HEK293 (cell line): ENCODE measurements around the gene RHEX.

Experiments
- CTCF ChIA-PET: fragments of 350-600 bp; formaldehyde crosslinking; extraction: SDS; loops from one replicate; lab custom pipeline; 2021; ENCODE audit warnings: antibody characterized with exemption; lab: Yijun Ruan, JAX
- POLR2A ChIA-PET: fragments of 300-600 bp; formaldehyde crosslinking; extraction: SDS; loops from one replicate; lab custom pipeline; 2020; ENCODE audit warnings: antibody characterized with exemption, inconsistent platforms; lab: Yijun Ruan, JAX
- H3K27ac ChIP-seq: fragments of 200-500 bp; sonication (Bioruptor generic); 2 replicates; pipeline ENCODE4 v1.5.1; 2014; ENCODE audit warnings: low read depth, low read length, control low read depth, inconsistent platforms; ENCODE audit errors: extremely low read depth
- H3K36me3 ChIP-seq, 2 experiments: fragments of 200-500 bp in 1 of 2; sonication (Bioruptor generic) in 1 of 2; 1 replicate in 1 of 2; 2 replicates in 1 of 2; pipeline ENCODE4 v1.5.1; 2014 to 2017; ENCODE audit warnings: inconsistent platforms in 2 of 2, low read length in 2 of 2; ENCODE audit not compliant: control insufficient read depth in 2 of 2, insufficient read depth in 1 of 2
- H3K4me1 ChIP-seq: fragments of 200-500 bp; sonication (Bioruptor generic); 2 replicates; pipeline ENCODE4 v1.5.1; 2014; ENCODE audit warnings: mild to moderate bottlenecking, low read length, inconsistent platforms; ENCODE audit not compliant: control insufficient read depth, insufficient read depth
- H3K4me3 ChIP-seq: 2 replicates; pipeline ENCODE4 v1.5.1; 2011; ENCODE audit warnings: low read depth, mild to moderate bottlenecking, control low read depth, low read length, moderate library complexity
- H3K9me3 ChIP-seq: fragments of 200-500 bp; sonication (Bioruptor generic); 2 replicates; pipeline ENCODE4 v1.5.1; 2014; ENCODE audit warnings: low read depth, low read length, inconsistent platforms; ENCODE audit not compliant: control insufficient read depth, insufficient read depth
- AEBP2 ChIP-seq: fragments of 450-650 bp; formaldehyde crosslinking; IDR thresholded peaks from 2 replicates; pipeline ENCODE4 v1.5.1; 2016; ENCODE audit warnings: missing biosample characterization, missing genetic modification characterization, borderline replicate concordance
- EGR2 ChIP-seq: fragments of 450-650 bp; formaldehyde crosslinking; IDR thresholded peaks from 2 replicates; pipeline ENCODE4 v1.5.1; 2016; ENCODE audit warnings: low read depth, missing biosample characterization, missing genetic modification characterization
- GFI1B ChIP-seq: fragments of 450-650 bp; formaldehyde crosslinking; IDR thresholded peaks from 2 replicates; pipeline ENCODE4 v1.5.1; 2016; ENCODE audit warnings: missing biosample characterization, missing genetic modification characterization
- GLIS2 ChIP-seq: fragments of 450-650 bp; formaldehyde crosslinking; IDR thresholded peaks from 2 replicates; pipeline ENCODE4 v1.5.1; 2016; ENCODE audit warnings: missing biosample characterization, missing genetic modification characterization
- KLF1 ChIP-seq: fragments of 450-650 bp; formaldehyde crosslinking; IDR thresholded peaks from 2 replicates; pipeline ENCODE4 v1.5.1; 2016; ENCODE audit warnings: missing biosample characterization, missing genetic modification characterization
- PRDM1 ChIP-seq: fragments of 450-650 bp; formaldehyde crosslinking; IDR thresholded peaks from 2 replicates; pipeline ENCODE4; 2016; ENCODE audit warnings: missing biosample characterization, missing genetic modification characterization
- SP2 ChIP-seq: fragments of 450-650 bp; formaldehyde crosslinking; IDR thresholded peaks from 2 replicates; pipeline ENCODE4 v1.5.1; 2016; ENCODE audit warnings: missing biosample characterization, missing genetic modification characterization
- TCF7L2 ChIP-seq: IDR thresholded peaks from 2 replicates; pipeline ENCODE4 v1.6.1; 2011; ENCODE audit warnings: low read depth, mild to moderate bottlenecking, inconsistent platforms, low read length, moderate library complexity, borderline replicate concordance
- TSHZ1 ChIP-seq: fragments of 450-650 bp; formaldehyde crosslinking; IDR thresholded peaks from 2 replicates; pipeline ENCODE4 v1.5.1; 2016; ENCODE audit warnings: missing biosample characterization, missing genetic modification characterization, borderline replicate concordance
- ZFHX2 ChIP-seq: fragments of 450-650 bp; formaldehyde crosslinking; conservative IDR thresholded peaks from 2 replicates; pipeline ENCODE4 v1.5.1; 2016; ENCODE audit warnings: missing biosample characterization, missing genetic modification characterization
- ZNF10 ChIP-seq: fragments of 450-650 bp; formaldehyde crosslinking; IDR thresholded peaks from 2 replicates; pipeline ENCODE4 v1.5.1; 2017; ENCODE audit warnings: missing biosample characterization, missing genetic modification characterization
- ZNF132 ChIP-seq: fragments of 450-650 bp; formaldehyde crosslinking; IDR thresholded peaks from 2 replicates; pipeline ENCODE4 v1.5.1; 2017; ENCODE audit warnings: missing biosample characterization, missing genetic modification characterization, borderline replicate concordance
- ZNF16 ChIP-seq: fragments of 450-650 bp; formaldehyde crosslinking; IDR thresholded peaks from 2 replicates; pipeline ENCODE4 v1.5.1; 2016; ENCODE audit warnings: low read depth, missing biosample characterization, missing genetic modification characterization
- ZNF169 ChIP-seq: fragments of 450-650 bp; formaldehyde crosslinking; IDR thresholded peaks from 2 replicates; pipeline ENCODE4 v1.5.1; 2016; ENCODE audit warnings: missing biosample characterization, missing genetic modification characterization
- ZNF19 ChIP-seq: fragments of 450-650 bp; formaldehyde crosslinking; IDR thresholded peaks from 2 replicates; pipeline ENCODE4; 2016; ENCODE audit warnings: missing biosample characterization, missing genetic modification characterization, low read depth
- ZNF221 ChIP-seq: fragments of 450-650 bp; formaldehyde crosslinking; IDR thresholded peaks from 2 replicates; pipeline ENCODE4 v1.5.1; 2017; ENCODE audit warnings: missing biosample characterization, missing genetic modification characterization, borderline replicate concordance
- ZNF266 ChIP-seq: fragments of 450-650 bp; formaldehyde crosslinking; IDR thresholded peaks from 2 replicates; pipeline ENCODE4 v1.5.1; 2016; ENCODE audit warnings: missing biosample characterization, missing genetic modification characterization, low read depth
- ZNF274 ChIP-seq, 2 experiments: fragments of 200-500 bp in 1 of 2; fragments of 450-650 bp in 1 of 2; sonication (Bioruptor generic) in 1 of 2; formaldehyde crosslinking in 1 of 2; IDR thresholded peaks; 2 replicates each; pipeline versions ENCODE4 v1.5.1 to v1.6.1; 2014 to 2016; ENCODE audit warnings: borderline replicate concordance in 1 of 2, inconsistent platforms in 1 of 2, low read length in 1 of 2, missing biosample characterization in 1 of 2, missing genetic modification characterization in 1 of 2
- ZNF302 ChIP-seq: fragments of 450-650 bp; formaldehyde crosslinking; IDR thresholded peaks from 2 replicates; pipeline ENCODE4 v1.5.1; 2016; ENCODE audit warnings: missing biosample characterization, missing genetic modification characterization, low read depth
- ZNF560 ChIP-seq: fragments of 450-650 bp; formaldehyde crosslinking; IDR thresholded peaks from 2 replicates; pipeline ENCODE4 v1.5.1; 2017; ENCODE audit warnings: missing biosample characterization, missing genetic modification characterization, borderline replicate concordance
- ZNF580 ChIP-seq: fragments of 450-650 bp; formaldehyde crosslinking; IDR thresholded peaks from 2 replicates; pipeline ENCODE4 v1.5.1; 2016; ENCODE audit warnings: missing biosample characterization, missing genetic modification characterization
- ZNF623 ChIP-seq: fragments of 450-650 bp; formaldehyde crosslinking; IDR thresholded peaks from 2 replicates; pipeline ENCODE4 v1.5.1; 2016; ENCODE audit warnings: missing biosample characterization, missing genetic modification characterization
- ZNF629 ChIP-seq: fragments of 450-650 bp; formaldehyde crosslinking; IDR thresholded peaks from 2 replicates; pipeline ENCODE4 v1.5.1; 2017; ENCODE audit warnings: missing biosample characterization, missing genetic modification characterization
- ZNF658 ChIP-seq: fragments of 450-650 bp; formaldehyde crosslinking; IDR thresholded peaks from 2 replicates; pipeline ENCODE4; 2016; ENCODE audit warnings: missing biosample characterization, missing genetic modification characterization
- ZNF660 ChIP-seq: fragments of 450-650 bp; IDR thresholded peaks from 2 replicates; pipeline ENCODE4 v1.5.1; 2018; ENCODE audit warnings: missing biosample characterization, mild to moderate bottlenecking, missing genetic modification characterization
- ZNF704 ChIP-seq: fragments of 450-650 bp; formaldehyde crosslinking; IDR thresholded peaks from 2 replicates; pipeline ENCODE4 v1.5.1; 2016; ENCODE audit warnings: missing biosample characterization, missing genetic modification characterization
- ZNF747 ChIP-seq: fragments of 450-650 bp; formaldehyde crosslinking; IDR thresholded peaks from 2 replicates; pipeline ENCODE4 v1.5.1; 2016; ENCODE audit warnings: missing biosample characterization, missing genetic modification characterization
- ZNF76 ChIP-seq: fragments of 450-650 bp; formaldehyde crosslinking; IDR thresholded peaks from 2 replicates; pipeline ENCODE4; 2016; ENCODE audit warnings: low read depth, missing biosample characterization, missing genetic modification characterization, borderline replicate concordance

Gene RHEX

GRCh38 chr1:206012086-206012859, 40.7 kb upstream of the RHEX start:
- H3K27ac ChIP-seq: no peak overlapping the region
- TF ChIP-seq ZNF629 (tag by site-specific recombination) (no peak), ZNF704 (no peak), ZNF132 (no peak), EGR2 (tag by site-specific recombination) (peak; percentile 93), ZFHX2 (tag by site-specific recombination) (peak; percentile 86), ZNF266 (tag by site-specific recombination) (no peak), TSHZ1 (tag by site-specific recombination) (no peak), ZNF747 (no peak), ZNF221 (tag by site-specific recombination) (no peak), ZNF660 (tag by site-specific recombination) (no peak), ZNF623 (tag by site-specific recombination) (no peak)
- no peaks in the 10 kb centered on the region for H3K4me1 ChIP-seq
- CTCF ChIA-PET: interaction anchor here (0.6 to 1.0 kb wide), 2 partner anchors 18 to 567 kb away, joined by 4 to 5 read pairs; no protein-coding TSS in a partner anchor
- H3K36me3 ChIP-seq: no peaks in the 10 kb centered on the region
- H3K9me3 ChIP-seq: no peaks in the 10 kb centered on the region
- POLR2A ChIA-PET: no interaction called here
- H3K4me3 ChIP-seq: no peak overlapping the region

GRCh38 chr1:206013026-206013795, 39.8 kb upstream of the RHEX start:
- H3K27ac ChIP-seq: no peak overlapping the region
- no peaks in the 10 kb centered on the region for H3K36me3 ChIP-seq
- ChIA-PET CTCF (interaction anchor here (0.5 to 0.6 kb wide), 2 partner anchors 202 to 568 kb away, joined by 4 to 5 read pairs; no protein-coding TSS in a partner anchor), POLR2A (no interaction called here)
- no peaks in the 10 kb centered on the region for H3K4me1 ChIP-seq
- H3K4me3 ChIP-seq: no peak overlapping the region
- no peaks in the 10 kb centered on the region for H3K9me3 ChIP-seq
- TF ChIP-seq ZNF560: no peak
- no peak for TF ChIP-seq ZNF274 (IDR thresholded peaks at IDR 0.05; ENCODE audit: low read length)
- TF ChIP-seq ZNF274 (tag by site-specific recombination; IDR thresholded peaks at IDR 0.05; ENCODE audit: borderline replicate concordance): no peak
- no peak for TF ChIP-seq GLIS2 (tag by site-specific recombination)
- no peak for TF ChIP-seq ZNF302
- no peak for TF ChIP-seq ZNF658
- TF ChIP-seq KLF1 (tag by site-specific recombination): no peak
- no peak for TF ChIP-seq ZNF10 (tag by site-specific recombination)
- TF ChIP-seq ZNF76 (tag by site-specific recombination): no peak
- no peak for TF ChIP-seq AEBP2 (tag by site-specific recombination)
- no peak for TF ChIP-seq TCF7L2
- TF ChIP-seq ZNF580 (tag by site-specific recombination): no peak
- no peak for TF ChIP-seq ZNF169 (tag by site-specific recombination)
- no peak for TF ChIP-seq GFI1B (tag by site-specific recombination)
- no peak for TF ChIP-seq SP2 (tag by site-specific recombination)
- no peak for TF ChIP-seq PRDM1 (tag by site-specific recombination)
- no peak for TF ChIP-seq ZNF19 (tag by site-specific recombination)
- TF ChIP-seq ZNF16 (tag by site-specific recombination): no peak
